ENCODE data around the gene CELA2A.
A peak's percentile ranks its signal among the peaks of the same experiment; 100 is the strongest.
"Not testable (repeated sequence)": the region's sequence is repeated elsewhere in the genome, so short reads cannot be mapped to it uniquely, and the experiment has no call there.

The CELA2A gene

GRCh38 chr1:15501208-15502032 lies 44.9 kb downstream of the CELA2A start:
- peak; percentile 60 for DNase-seq

GRCh38 chr1:15504436-15504835 lies 47.9 kb downstream of the CELA2A start:
- no peak for DNase-seq

GRCh38 chr1:15506831-15507230 lies 50.3 kb downstream of the CELA2A start:
- no peak for DNase-seq

GRCh38 chr1:15507278-15507677 lies 50.7 kb downstream of the CELA2A start:
- no peak for DNase-seq

GRCh38 chr1:15508700-15509487 lies 52.4 kb downstream of the CELA2A start:
- DNase-seq: no peak

GRCh38 chr1:15509586-15509985 lies 53.1 kb downstream of the CELA2A start:
- DNase-seq: no peak

GRCh38 chr1:15510611-15511405 lies 54.3 kb downstream of the CELA2A start:
- no peak for DNase-seq

- no peak for DNase-seq
Observed at GRCh38 chr1:15513192-15513591, 56.7 kb downstream of the CELA2A start.

GRCh38 chr1:15513919-15514318 lies 57.4 kb downstream of the CELA2A start:
- no peak for DNase-seq

GRCh38 chr1:15514557-15514956 lies 58.0 kb downstream of the CELA2A start:
- DNase-seq: not testable (repeated sequence)

- DNase-seq: no peak
Observed at GRCh38 chr1:15515022-15515663, 58.6 kb downstream of the CELA2A start.

GRCh38 chr1:15519625-15520024 lies 63.1 kb downstream of the CELA2A start:
- DNase-seq: no peak

- DNase-seq: not testable (repeated sequence)
Observed at GRCh38 chr1:15521206-15521906, 64.8 kb downstream of the CELA2A start.

Data from stimulated activated CD4-positive, alpha-beta T cell treated with anti-CD3 and anti-CD28 coated beads, Interleukin-1b, Interleukin-23, amount 100 ng/mL, for 48 hours (primary cell).